Middle frontal gyrus (tissue), 1 donor: ENCODE results near the gene VIPR2.
"Not testable (repeated sequence)": the region's sequence is repeated elsewhere in the genome, so short reads cannot be mapped to it uniquely, and the experiment has no call there.

Source experiments
- DNase-seq: peaks from one replicate; pipeline ENCODE4 v3.0.0-alpha.2; 2015; ENCODE audit warnings: low spot score; ENCODE audit errors: extremely low spot score

The VIPR2 gene

GRCh38 chr7:159094023-159094740 is 50.5 kb downstream of the VIPR2 start:
- DNase-seq = no peak

- DNase-seq = no peak
Measured at GRCh38 chr7:159093351-159093971, 51.2 kb downstream of the VIPR2 start.

- no peak for DNase-seq
Measured at GRCh38 chr7:159092701-159093121, 52.0 kb downstream of the VIPR2 start.

- no peak for DNase-seq
Measured at GRCh38 chr7:159091480-159092475, 52.9 kb downstream of the VIPR2 start.

- DNase-seq = no peak
Measured at GRCh38 chr7:159091041-159091440, 53.6 kb downstream of the VIPR2 start.

- DNase-seq = no peak
Measured at GRCh38 chr7:159088016-159088865, 56.4 kb downstream of the VIPR2 start.

- no peak for DNase-seq
Measured at GRCh38 chr7:159086301-159086925, 58.3 kb downstream of the VIPR2 start.

GRCh38 chr7:159084069-159084801 is 60.4 kb downstream of the VIPR2 start:
- no peak for DNase-seq

- DNase-seq = no peak
Measured at GRCh38 chr7:159083698-159084068, 61.0 kb downstream of the VIPR2 start.

- DNase-seq = no peak
Measured at GRCh38 chr7:159083001-159083697, 61.5 kb downstream of the VIPR2 start.

- not testable (repeated sequence) for DNase-seq
Measured at GRCh38 chr7:159082075-159082474, 62.6 kb downstream of the VIPR2 start.

- DNase-seq = no peak
Measured at GRCh38 chr7:159078911-159079270, 65.8 kb downstream of the VIPR2 start.

GRCh38 chr7:159078193-159078910 is 66.3 kb downstream of the VIPR2 start:
- DNase-seq = no peak

GRCh38 chr7:159076333-159076732 is 68.3 kb downstream of the VIPR2 start:
- no peak for DNase-seq

GRCh38 chr7:159075563-159076238 is 69.0 kb downstream of the VIPR2 start:
- DNase-seq = no peak

GRCh38 chr7:159071260-159071659 is 73.4 kb downstream of the VIPR2 start:
- no peak for DNase-seq

- DNase-seq = no peak
Measured at GRCh38 chr7:159070431-159071148, 74.1 kb downstream of the VIPR2 start.
